HCT116 (cell line): ENCODE results near the gene GDE1. TPM values are rescaled to one million over a fixed set of nuclear protein-coding genes. Genes with fewer than 3 reads are reported as not detected.

Experiments
- ATAC-seq: fragments of 200-7000 bp; cut with Tn5 transposase; 2 replicates; pipeline ENCODE4 v1.9.1; 2020; ENCODE audit warnings: mild to moderate bottlenecking, moderate library complexity
- BruUV-seq: library from RNA; stranded (reverse); fragments of 400-500 nt; replicated peaks from 2 replicates; lab custom pipeline; 2021; lab: Mats Ljungman, UMichigan
- CTCF ChIA-PET: fragments of 300-600 bp; sonication (Branson Sonifier 250); formaldehyde crosslinking; loops from one replicate; lab custom pipeline; 2021; ENCODE audit warnings: antibody characterized with exemption; lab: Charles Lee
- POLR2A ChIA-PET: fragments of 300-600, 350-600 bp; sonication (Branson Sonifier 250); formaldehyde crosslinking; loops from one replicate; lab custom pipeline; 2021; ENCODE audit warnings: antibody characterized with exemption; lab: Charles Lee
- RAD21 ChIA-PET, 2 experiments: fragments of 300-600 bp; sonication (Branson Sonifier 250); formaldehyde crosslinking; loops; one replicate each; lab custom pipeline; 2023; ENCODE audit warnings: low total read pairs in 2 of 2; ENCODE audit not compliant: uncharacterized antibody in 2 of 2, unreplicated experiment in 2 of 2, low non-redundant PET in 1 of 2; lab: Charles Lee
- DNase-seq: peaks from one replicate; pipeline ENCODE4 v3.0.0-alpha.2; 2010; ENCODE audit warnings: low read depth, low spot score
- H2AFZ ChIP-seq: fragments of 200-600 bp; shearing (Covaris generic), sonication (generic); 2 replicates; pipeline ENCODE4 v1.6.1; 2017; ENCODE audit warnings: low read depth, mixed run types, mixed read lengths, antibody characterized with exemption, low read length; ENCODE audit not compliant: poor library complexity, severe bottlenecking
- H3K27ac ChIP-seq: 2 replicates; pipeline ENCODE4 v1.5.1; 2012; ENCODE audit warnings: low read depth, low read length
- H3K27me3 ChIP-seq: fragments of 200-600 bp; sonication (generic); 2 replicates; pipeline ENCODE4 v1.6.1; 2016; ENCODE audit warnings: mixed run types, low read length, mixed read lengths; ENCODE audit not compliant: insufficient read depth
- H3K36me3 ChIP-seq, 2 experiments: fragments of 200-500 bp in 1 of 2; fragments of 200-600 bp in 1 of 2; sonication (Bioruptor generic) in 1 of 2; sonication (generic) in 1 of 2; 2 replicates each; pipeline versions ENCODE4 v1.5.1 to v1.6.1; 2014 to 2016; ENCODE audit warnings: low read length in 2 of 2, inconsistent platforms in 1 of 2, mixed read lengths in 1 of 2, mixed run types in 1 of 2; ENCODE audit not compliant: insufficient read depth in 2 of 2, control insufficient read depth in 1 of 2
- H3K4me1 ChIP-seq, 2 experiments: fragments of 200-600 bp in 1 of 2; sonication (generic) in 1 of 2; 2 replicates each; pipeline versions ENCODE4 v1.5.1 to v1.6.1; 2012 to 2017; ENCODE audit warnings: low read length in 2 of 2, inconsistent platforms in 1 of 2, mild to moderate bottlenecking in 1 of 2, mixed read lengths in 1 of 2, mixed run types in 1 of 2, moderate library complexity in 1 of 2; ENCODE audit not compliant: insufficient read depth in 2 of 2, control insufficient read depth in 1 of 2
- H3K4me2 ChIP-seq: fragments of 200-600 bp; sonication (generic); 2 replicates; pipeline ENCODE4 v1.6.1; 2017; ENCODE audit warnings: mixed run types, low read length, mixed read lengths
- H3K4me3 ChIP-seq, 2 experiments: fragments of 200-600 bp in 1 of 2; sonication (generic) in 1 of 2; replicated peaks in 1 of 2; 2 replicates each; pipeline ENCODE4 v1.5.1; 2011 to 2016; ENCODE audit warnings: low read length in 2 of 2, control low read depth in 1 of 2, low read depth in 1 of 2, mild to moderate bottlenecking in 1 of 2, mixed read lengths in 1 of 2, mixed run types in 1 of 2
- H3K79me2 ChIP-seq: fragments of 200-600 bp; sonication (generic); 2 replicates; pipeline ENCODE4 v1.6.1; 2017; ENCODE audit warnings: mild to moderate bottlenecking, mixed run types, low read length, moderate library complexity, mixed read lengths; ENCODE audit not compliant: insufficient read depth
- H3K9ac ChIP-seq: fragments of 200-600 bp; sonication (generic); 2 replicates; pipeline ENCODE4 v1.6.1; 2016; ENCODE audit warnings: low read length, mixed read lengths
- H3K9me2 ChIP-seq: fragments of 200-600 bp; sonication (generic), shearing (Covaris generic); 2 replicates; pipeline ENCODE4 v1.6.1; 2017; ENCODE audit warnings: mixed run types, mild to moderate bottlenecking, moderate library complexity; ENCODE audit not compliant: insufficient read depth
- H3K9me3 ChIP-seq, 2 experiments: fragments of 200-500 bp in 1 of 2; fragments of 200-600 bp in 1 of 2; sonication (Bioruptor generic) in 1 of 2; sonication (generic) in 1 of 2; 2 replicates each; pipeline ENCODE4 v1.6.1; 2014 to 2017; ENCODE audit warnings: low read length in 2 of 2, mixed read lengths in 2 of 2, inconsistent platforms in 1 of 2, low read depth in 1 of 2, mild to moderate bottlenecking in 1 of 2, mixed run types in 1 of 2, moderate library complexity in 1 of 2; ENCODE audit not compliant: control insufficient read depth in 1 of 2, insufficient read depth in 1 of 2
- H4K20me1 ChIP-seq: fragments of 200-600 bp; sonication (generic), shearing (Covaris generic); 2 replicates; pipeline ENCODE4 v1.6.1; 2017; ENCODE audit warnings: mixed run types, mild to moderate bottlenecking, moderate library complexity; ENCODE audit not compliant: insufficient read depth
- CBX3 ChIP-seq: IDR thresholded peaks from 2 replicates; pipeline ENCODE4 v1.6.1; 2012; ENCODE audit warnings: low read depth
- ELF1 ChIP-seq: IDR thresholded peaks from 2 replicates; pipeline ENCODE4 v1.6.1; 2012; ENCODE audit warnings: low read depth, borderline replicate concordance
- EZH2phosphoT487 ChIP-seq: fragments of 200-600 bp; IDR thresholded peaks from 2 replicates; pipeline ENCODE4 v1.6.1; 2018; ENCODE audit warnings: antibody characterized with exemption, borderline replicate concordance
- POLR2A ChIP-seq: IDR thresholded peaks from 2 replicates; pipeline ENCODE4 v1.7.0; 2011; ENCODE audit warnings: borderline replicate concordance; ENCODE audit not compliant: insufficient read depth, insufficient read length; ENCODE audit errors: extremely low read depth
- POLR2AphosphoS5 ChIP-seq: IDR thresholded peaks from 2 replicates; pipeline ENCODE4 v1.6.1; 2011; ENCODE audit warnings: mild to moderate bottlenecking, low read depth, low read length, moderate library complexity
- SIN3A ChIP-seq: IDR thresholded peaks from 2 replicates; pipeline ENCODE4 v1.6.1; 2012; ENCODE audit warnings: low read depth
- SP1 ChIP-seq: IDR thresholded peaks from 2 replicates; pipeline ENCODE4 v1.6.1; 2012; ENCODE audit warnings: low read depth
- TCF7L2 ChIP-seq: IDR thresholded peaks from 2 replicates; pipeline ENCODE4 v1.7.0; 2011; ENCODE audit warnings: borderline replicate concordance, inconsistent platforms; ENCODE audit not compliant: insufficient read depth, insufficient read length; ENCODE audit errors: extremely low read depth
- YY1 ChIP-seq: IDR thresholded peaks from 2 replicates; pipeline ENCODE4 v1.6.1; 2011; ENCODE audit warnings: low read length, low read depth, moderate library complexity, mild to moderate bottlenecking; ENCODE audit not compliant: insufficient replicate concordance; ENCODE audit errors: extremely low read depth
- ZFX ChIP-seq: fragments of 450-650 bp; IDR thresholded peaks from 2 replicates; pipeline ENCODE4 v1.6.1; 2017
- intact Hi-C: fragments of 100-400 bp; cut with micrococcal nuclease; formaldehyde crosslinking; loops from 2 replicates; pipeline ENCODE4 v1.10.0; 2022
- total RNA-seq: library from RNA; stranded (reverse); gene quantifications from one replicate; pipeline ENCODE4 v1.2.1, GENCODE V29; 2021; ENCODE audit not compliant: unreplicated experiment
- TF ChIP-seq, protein P1 (sequence below): IDR thresholded peaks from 2 replicates; pipeline ENCODE4 v1.6.1; 2012
- TF ChIP-seq, protein P2 (sequence below): IDR thresholded peaks from 2 replicates; pipeline ENCODE4 v1.6.1; 2011; ENCODE audit warnings: mild to moderate bottlenecking, low read length, moderate library complexity; ENCODE audit not compliant: insufficient replicate concordance; ENCODE audit errors: extremely low read depth

The GDE1 gene
- total RNA-seq, 1 experiment from 2014 or later, result 47.1 TPM

DNA sequence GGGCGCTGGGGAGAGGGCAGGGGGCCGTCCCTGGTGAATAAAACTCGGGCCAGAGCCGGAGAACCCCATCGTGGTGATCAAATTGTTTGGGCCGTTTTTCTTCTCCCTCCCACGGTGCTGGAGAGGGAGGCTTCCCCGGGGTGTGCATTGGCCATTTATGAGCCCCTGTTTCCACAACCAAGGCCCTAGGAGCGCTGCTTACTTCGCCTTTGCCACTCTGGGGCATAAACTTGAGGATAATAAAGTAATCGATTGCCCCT lies 2.4 kb upstream of the GDE1 start:
- DNase-seq (no peak), ATAC-seq (no peak)
- Histone ChIP-seq H3K9ac (peak overlapping the region; percentile 86), H4K20me1 (no peaks in the 10 kb centered on the region), H3K36me3 (peaks cover 5 to 14% of the 10 kb centered on the region in 2 experiments), H2AFZ (no peak overlapping the region), H3K4me2 (peak overlapping the region; percentile 85), H3K4me1 (peaks cover 17 to 40% of the 10 kb centered on the region in 2 experiments), H3K4me3 (peak overlapping the region; percentile 87 to 94), H3K9me3 (no peaks in the 10 kb centered on the region), H3K9me2 (no peaks in the 10 kb centered on the region), H3K27ac (peak overlapping the region; percentile 49), H3K79me2 (peaks cover 59% of the 10 kb centered on the region), H3K27me3 (no peaks in the 10 kb centered on the region)
- BruUV-seq, result no TSS peak
- CTCF ChIA-PET, result interaction anchor here (0.9 to 1.4 kb wide), 2 partner anchors 22 to 77 kb away, joined by 3 read pairs; no protein-coding TSS in a partner anchor
- intact Hi-C loops, result loop anchor here (5.0 kb wide), 1 partner anchor 107 kb away; the partner anchor contains the start of gene TMC5
- RAD21 ChIA-PET, result no interaction called here
- no peak for TF ChIP-seq CBX3
- TF ChIP-seq ZFX, result 0 out of 2 replicates have a peak, but pooled peaks have one; percentile 8
- POLR2A ChIA-PET, result interaction anchor here (1.0 kb wide), 1 partner anchor 31 kb away, joined by 3 read pairs; the partner anchor contains the start of gene VPS35L

DNA sequence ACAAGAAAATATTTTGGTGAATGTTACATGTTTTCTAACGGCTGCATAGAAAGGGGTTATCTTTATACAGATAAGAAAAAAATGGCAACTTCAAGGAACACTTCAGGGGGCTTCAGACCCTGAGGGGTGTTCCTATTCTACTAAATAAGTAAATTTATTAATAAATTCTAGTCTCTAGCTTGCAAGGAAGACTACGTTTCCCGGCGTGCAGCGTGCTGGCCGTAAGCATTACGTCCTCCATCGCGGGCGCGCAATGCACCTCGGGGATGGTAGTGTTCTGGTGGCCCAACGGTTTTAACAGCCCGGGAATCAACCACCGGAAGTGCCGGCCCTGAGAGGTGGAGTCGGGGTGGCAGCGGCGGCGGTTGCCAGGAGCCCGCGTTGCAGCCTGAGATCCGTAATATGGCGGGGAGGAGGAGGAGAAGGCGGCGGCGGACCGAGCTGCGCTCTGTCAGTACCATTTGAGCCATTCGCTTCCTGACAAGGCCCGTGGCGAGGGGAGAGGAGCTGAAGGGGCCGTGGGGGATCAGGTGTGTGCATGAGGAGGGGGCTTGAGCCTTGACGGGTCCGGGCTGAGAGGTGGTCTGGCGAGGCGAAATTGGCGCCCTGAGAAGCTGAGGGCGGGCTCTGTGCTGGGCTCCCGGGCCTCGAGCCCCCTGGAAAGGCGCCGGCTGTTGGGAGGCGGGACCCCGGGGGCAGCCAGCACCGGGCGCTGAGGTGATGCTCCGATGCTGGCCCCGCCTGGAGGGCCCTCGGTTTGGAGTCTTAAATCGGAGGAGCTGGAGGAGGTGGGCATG lies 1.9 kb upstream of the GDE1 start, which contains the start of gene CCP110:
Gene CCP110 (plus strand): TSS at position 384 of the 797 bp plus-strand sequence. CDS start 3,940 bp downstream, outside the sequence.
- TF ChIP-seq EZH2phosphoT487 (no peak), ZFX (peak; percentile 26; the same call in 1 of the 2 replicates), POLR2A (no peak), POLR2AphosphoS5 (peak; percentile 78), ELF1 (peak; percentile 71), TCF7L2 (no peak), SP1 (peak; percentile 73), YY1 (peak; percentile 87), SIN3A (peak; percentile 62; the same call in 1 of the 2 replicates)
- TF ChIP-seq, protein P1, sequence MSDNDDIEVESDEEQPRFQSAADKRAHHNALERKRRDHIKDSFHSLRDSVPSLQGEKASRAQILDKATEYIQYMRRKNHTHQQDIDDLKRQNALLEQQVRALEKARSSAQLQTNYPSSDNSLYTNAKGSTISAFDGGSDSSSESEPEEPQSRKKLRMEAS, result peak; percentile 41; the same call in 1 of the 2 replicates
- TF ChIP-seq, protein P2, sequence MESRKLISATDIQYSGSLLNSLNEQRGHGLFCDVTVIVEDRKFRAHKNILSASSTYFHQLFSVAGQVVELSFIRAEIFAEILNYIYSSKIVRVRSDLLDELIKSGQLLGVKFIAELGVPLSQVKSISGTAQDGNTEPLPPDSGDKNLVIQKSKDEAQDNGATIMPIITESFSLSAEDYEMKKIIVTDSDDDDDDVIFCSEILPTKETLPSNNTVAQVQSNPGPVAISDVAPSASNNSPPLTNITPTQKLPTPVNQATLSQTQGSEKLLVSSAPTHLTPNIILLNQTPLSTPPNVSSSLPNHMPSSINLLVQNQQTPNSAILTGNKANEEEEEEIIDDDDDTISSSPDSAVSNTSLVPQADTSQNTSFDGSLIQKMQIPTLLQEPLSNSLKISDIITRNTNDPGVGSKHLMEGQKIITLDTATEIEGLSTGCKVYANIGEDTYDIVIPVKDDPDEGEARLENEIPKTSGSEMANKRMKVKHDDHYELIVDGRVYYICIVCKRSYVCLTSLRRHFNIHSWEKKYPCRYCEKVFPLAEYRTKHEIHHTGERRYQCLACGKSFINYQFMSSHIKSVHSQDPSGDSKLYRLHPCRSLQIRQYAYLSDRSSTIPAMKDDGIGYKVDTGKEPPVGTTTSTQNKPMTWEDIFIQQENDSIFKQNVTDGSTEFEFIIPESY, result peak; percentile 25
- peak; percentile 91 for DNase-seq
- intact Hi-C loops, result loop anchor here (5.0 kb wide), 1 partner anchor 106 kb away; the partner anchor contains the start of gene TMC5
- ChIA-PET RAD21 (no interaction called here), CTCF (interaction anchor here (0.9 to 1.4 kb wide), 3 partner anchors 21 to 344 kb away, joined by 3 read pairs; no protein-coding TSS in a partner anchor), POLR2A (interaction anchor here (1.0 kb wide), 1 partner anchor 32 kb away, joined by 3 read pairs; the partner anchor contains the start of gene VPS35L)
- Histone ChIP-seq H2AFZ (no peak within 1 kb of the TSS), H3K4me1 (peaks cover 17 to 40% of the 10 kb centered on the region in 2 experiments), H4K20me1 (no peaks in the 10 kb centered on the region), H3K79me2 (peaks cover 62% of the 10 kb centered on the region), H3K9ac (peak within 1 kb of the TSS; percentile 86), H3K4me2 (peak within 1 kb of the TSS; percentile 85), H3K9me2 (no peaks in the 10 kb centered on the region), H3K36me3 (peaks cover 0 to 11% of the 10 kb centered on the region in 2 experiments; a peak in 2 of 4 replicates), H3K27ac (peak within 1 kb of the TSS; percentile 49), H3K4me3 (peak within 1 kb of the TSS; percentile 87 to 94), H3K9me3 (no peaks in the 10 kb centered on the region), H3K27me3 (no peaks in the 10 kb centered on the region)
- TSS peak; percentile 38 for BruUV-seq
- ATAC-seq, result peak; percentile 85
